Trophoblast cell (in vitro differentiated cells and primary cell): ENCODE measurements around the gene HOXB6.

Experiments used
- DNase-seq, 2 donors: peaks; one replicate each; pipeline ENCODE4 v3.0.0-alpha.2; 2016
- H2AFZ ChIP-seq: 2 replicates; pipeline ENCODE4 v1.6.1; 2013; ENCODE audit warnings: low read length, moderate library complexity, mild to moderate bottlenecking; ENCODE audit not compliant: insufficient read depth, poor library complexity
- H2AK5ac ChIP-seq: 2 replicates; pipeline ENCODE4 v1.6.1; 2013; ENCODE audit warnings: mild to moderate bottlenecking, low read length
- H2BK120ac ChIP-seq: 2 replicates; pipeline ENCODE4 v1.6.1; 2013; ENCODE audit warnings: low read length, mild to moderate bottlenecking, moderate library complexity; ENCODE audit not compliant: insufficient read depth, poor library complexity
- H2BK12ac ChIP-seq: 2 replicates; pipeline ENCODE4 v1.6.1; 2013; ENCODE audit warnings: mild to moderate bottlenecking, low read length, moderate library complexity
- H2BK5ac ChIP-seq: 2 replicates; pipeline ENCODE4 v1.6.1; 2013; ENCODE audit warnings: low read length, low read depth, moderate library complexity, mild to moderate bottlenecking; ENCODE audit not compliant: poor library complexity
- H3K14ac ChIP-seq: 2 replicates; pipeline ENCODE4 v1.6.1; 2013; ENCODE audit warnings: mild to moderate bottlenecking, low read length
- H3K18ac ChIP-seq: 2 replicates; pipeline ENCODE4 v1.6.1; 2013; ENCODE audit warnings: mild to moderate bottlenecking, low read length
- H3K23ac ChIP-seq: 2 replicates; pipeline ENCODE4 v1.6.1; 2013; ENCODE audit warnings: low read length
- H3K27ac ChIP-seq: 2 replicates; pipeline ENCODE4 v1.5.1; 2013; ENCODE audit warnings: low read depth, mild to moderate bottlenecking, inconsistent platforms, low read length, moderate library complexity
- H3K27me3 ChIP-seq: 2 replicates; pipeline ENCODE4 v1.6.1; 2013; ENCODE audit warnings: inconsistent platforms, mild to moderate bottlenecking, low read length, moderate library complexity; ENCODE audit not compliant: insufficient read depth
- H3K36me3 ChIP-seq, 2 experiments: 1 replicate in 1 of 2; 2 replicates in 1 of 2; pipeline ENCODE4 v1.6.1; 2013; ENCODE audit warnings: low read length in 2 of 2, mild to moderate bottlenecking in 2 of 2, moderate library complexity in 1 of 2; ENCODE audit not compliant: insufficient read depth in 2 of 2, control insufficient read depth in 1 of 2
- H3K4ac ChIP-seq: 2 replicates; pipeline ENCODE4 v1.6.1; 2013; ENCODE audit warnings: low read depth, mild to moderate bottlenecking, low read length, moderate library complexity
- H3K4me1 ChIP-seq, 2 experiments: 1 replicate in 1 of 2; 2 replicates in 1 of 2; pipeline ENCODE4 v1.6.1; 2013; ENCODE audit warnings: low read length in 2 of 2, mild to moderate bottlenecking in 2 of 2, moderate library complexity in 1 of 2; ENCODE audit not compliant: insufficient read depth in 2 of 2, control insufficient read depth in 1 of 2
- H3K4me2 ChIP-seq: 2 replicates; pipeline ENCODE4 v1.6.1; 2013; ENCODE audit warnings: inconsistent platforms, mild to moderate bottlenecking, low read length, moderate library complexity
- H3K4me3 ChIP-seq: 2 replicates; pipeline ENCODE4 v1.5.1; 2013; ENCODE audit warnings: mild to moderate bottlenecking, low read depth, low read length, inconsistent platforms
- H3K79me1 ChIP-seq: one replicate; pipeline ENCODE4 v1.6.1; 2013; ENCODE audit warnings: low read length
- H3K79me2 ChIP-seq: 2 replicates; pipeline ENCODE4 v1.6.1; 2013; ENCODE audit warnings: low read length, mild to moderate bottlenecking; ENCODE audit not compliant: control insufficient read depth, insufficient read depth, poor library complexity
- H3K9ac ChIP-seq: 2 replicates; pipeline ENCODE4 v1.6.1; 2013; ENCODE audit warnings: mild to moderate bottlenecking, low read length
- H3K9me3 ChIP-seq: 2 replicates; pipeline ENCODE4 v1.6.1; 2013; ENCODE audit warnings: low read depth, mild to moderate bottlenecking, control low read depth, inconsistent platforms, low read length; ENCODE audit not compliant: insufficient read depth
- H4K12ac ChIP-seq: 2 replicates; pipeline ENCODE4 v1.6.1; 2013; ENCODE audit warnings: low read depth, mild to moderate bottlenecking, low read length, moderate library complexity
- H4K8ac ChIP-seq: 2 replicates; pipeline ENCODE4 v1.6.1; 2013; ENCODE audit warnings: low read depth, mild to moderate bottlenecking, low read length, moderate library complexity
- H4K91ac ChIP-seq: one replicate; pipeline ENCODE4 v1.6.1; 2013; ENCODE audit warnings: low read depth, mild to moderate bottlenecking, low read length, moderate library complexity
- WGBS: extraction: QIAGEN DNeasy Blood & Tissue Kit; methylation state at CpG from one replicate; pipeline ENCODE4 v1.1.7; 2013; ENCODE audit warnings: missing lambda C conversion rate; ENCODE audit not compliant: insufficient read length, insufficient coverage; ENCODE audit errors: extremely low coverage; 5-methylcytosine and 5-hydroxymethylcytosine counted together

HOXB6 gene

DNA sequence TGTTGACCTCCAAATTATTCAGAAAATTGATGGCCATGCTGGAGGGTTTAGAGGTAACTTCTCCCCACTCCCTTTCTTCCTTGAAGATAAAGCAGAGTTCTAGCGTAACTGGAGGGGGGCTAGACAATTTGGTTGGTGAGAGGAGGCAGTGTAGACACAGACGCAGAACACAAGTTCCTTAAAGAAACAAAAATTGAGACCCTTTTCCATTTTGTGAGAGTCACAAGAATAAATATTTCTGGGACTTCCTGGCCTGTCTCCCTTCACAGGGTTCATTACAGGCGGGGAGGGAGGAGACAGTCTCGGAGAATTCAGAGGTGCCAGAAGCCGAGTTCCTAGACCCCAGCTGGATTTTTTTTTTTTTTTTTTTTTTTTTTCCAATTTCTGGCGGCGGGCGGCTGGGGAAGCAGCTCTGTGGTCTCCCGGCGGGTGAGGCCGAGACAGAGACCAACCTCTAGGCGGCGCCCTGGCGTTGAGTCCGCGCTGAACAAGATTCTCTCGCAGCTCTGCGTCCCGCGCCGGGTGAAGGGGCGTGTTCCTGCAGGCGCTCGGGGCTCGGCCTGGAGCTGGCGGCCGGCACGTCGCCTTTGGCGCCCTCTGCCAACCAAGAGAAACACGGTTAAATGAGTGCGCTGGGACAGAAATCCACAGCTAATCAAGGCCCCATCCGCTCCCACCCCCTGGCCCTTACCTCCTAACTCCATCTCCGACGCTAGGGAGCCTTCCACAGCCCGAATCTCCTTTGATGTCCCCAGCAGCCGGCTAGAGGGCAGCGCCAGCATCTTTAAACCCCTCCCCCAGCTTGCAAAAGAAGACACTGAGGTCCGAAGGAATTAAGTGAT is 31.6 kb upstream of the HOXB6 start:
- WGBS = no CpG with 5 or more reads among the region's 39 CpGs
- Histone ChIP-seq H2AK5ac (no peak overlapping the region), H3K79me2 (no peaks in the 10 kb centered on the region)

DNA sequence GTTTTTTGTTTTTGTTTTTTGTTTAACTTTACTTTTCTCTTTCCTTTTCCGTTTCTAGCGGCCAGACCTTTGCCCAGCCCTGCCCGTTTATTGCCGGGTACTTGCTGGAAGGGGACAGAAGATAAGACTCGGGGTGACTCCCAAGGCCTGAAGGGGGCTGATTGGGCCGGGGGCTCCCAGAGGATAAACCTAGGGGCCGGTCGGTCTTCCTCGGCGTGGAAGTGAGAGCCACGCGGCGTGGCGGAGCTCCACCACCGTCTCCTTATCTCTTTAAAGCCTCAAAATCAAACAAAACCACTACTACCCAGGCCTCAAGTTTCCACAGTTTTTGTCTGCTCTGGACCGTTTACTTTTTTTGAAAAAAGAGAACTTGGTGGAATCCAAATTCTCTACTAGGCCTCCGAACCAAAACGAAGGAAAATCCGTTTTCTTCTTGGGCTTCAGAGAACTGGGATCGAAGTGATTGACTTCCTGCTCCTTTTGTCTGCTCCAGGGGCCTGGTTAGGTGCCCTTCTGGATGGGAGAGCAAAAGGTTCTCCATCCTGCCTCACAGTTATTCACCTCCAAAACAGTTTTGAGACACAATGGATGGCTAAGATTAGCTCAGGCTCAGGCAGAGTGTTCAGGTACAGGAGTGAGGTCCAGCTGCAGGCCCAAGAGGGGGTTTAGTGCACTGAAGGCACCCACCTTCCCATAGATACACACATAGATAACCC is 29.9 kb upstream of the HOXB6 start:
- no peak overlapping the region for H4K91ac ChIP-seq
- no peak overlapping the region for H3K4me3 ChIP-seq
- H3K9me3 ChIP-seq = peaks cover 4% of the 10 kb centered on the region
- H3K27me3 ChIP-seq = peaks cover 85% of the 10 kb centered on the region
- H4K12ac ChIP-seq = no peak overlapping the region
- no peak overlapping the region for H3K4me2 ChIP-seq
- no peak overlapping the region for H4K8ac ChIP-seq
- no peak overlapping the region for H2AK5ac ChIP-seq
- peaks cover 0 to 2% of the 10 kb centered on the region in 2 experiments for H3K36me3 ChIP-seq
- no peak overlapping the region for H3K4ac ChIP-seq
- no peak overlapping the region for H2BK120ac ChIP-seq
- H2BK12ac ChIP-seq = no peak overlapping the region
- peaks cover 0 to 6% of the 10 kb centered on the region in 2 experiments for H3K4me1 ChIP-seq
- H2AFZ ChIP-seq = no peak overlapping the region
- no peak overlapping the region for H3K18ac ChIP-seq
- H3K79me1 ChIP-seq = no peaks in the 10 kb centered on the region
- H3K27ac ChIP-seq = no peak overlapping the region
- H3K23ac ChIP-seq = no peak overlapping the region
- no CpG with 5 or more reads among the region's 20 CpGs for WGBS
- no peak overlapping the region for H3K14ac ChIP-seq
- no peaks in the 10 kb centered on the region for H3K79me2 ChIP-seq
- no peak for DNase-seq
- H2BK5ac ChIP-seq = no peak overlapping the region
- no peak overlapping the region for H3K9ac ChIP-seq

More for the DNA sequence above, 31.6 kb upstream of the HOXB6 start:
- Histone ChIP-seq H3K4me2 (peak overlapping the region; percentile 30), H2AFZ (no peak overlapping the region), H3K4me3 (no peak overlapping the region), H3K23ac (no peak overlapping the region), H4K91ac (no peak overlapping the region), H4K12ac (no peak overlapping the region), H3K4me1 (peaks cover 0 to 6% of the 10 kb centered on the region in 2 experiments), H2BK120ac (no peak overlapping the region), H4K8ac (no peak overlapping the region), H3K27ac (no peak overlapping the region), H2BK5ac (no peak overlapping the region), H3K79me1 (no peaks in the 10 kb centered on the region), H3K14ac (no peak overlapping the region), H3K27me3 (peaks cover 85% of the 10 kb centered on the region), H3K9me3 (peaks cover 4% of the 10 kb centered on the region), H2BK12ac (no peak overlapping the region), H3K18ac (no peak overlapping the region), H3K9ac (no peak overlapping the region), H3K36me3 (peaks cover 0 to 2% of the 10 kb centered on the region in 2 experiments), H3K4ac (no peak overlapping the region)
- peak; percentile 77 to 85 for DNase-seq

DNA sequence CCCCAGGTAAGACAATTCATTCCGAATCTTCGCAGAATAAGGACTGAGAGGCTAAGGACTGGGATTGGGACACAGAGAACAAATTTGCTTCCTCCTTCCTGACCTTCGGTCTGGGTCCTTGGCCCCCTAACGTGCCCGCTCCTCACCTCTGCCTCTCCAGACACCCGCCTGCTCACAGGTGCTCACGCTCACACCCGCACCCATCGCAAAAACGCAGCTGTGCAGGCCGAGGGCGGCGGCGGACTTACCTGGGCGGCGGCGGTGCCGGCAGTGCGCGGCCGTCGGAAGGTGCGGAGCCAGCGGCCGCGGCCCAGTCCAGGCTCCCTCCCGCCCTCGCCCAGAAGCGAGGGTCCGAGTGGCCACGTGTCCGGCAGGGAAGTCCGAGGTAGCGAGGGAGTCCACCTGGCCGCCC is 28.5 kb upstream of the HOXB6 start:
- Histone ChIP-seq H2BK120ac (no peak overlapping the region), H2AK5ac (no peak overlapping the region), H3K27ac (no peak overlapping the region), H3K23ac (no peak overlapping the region), H4K8ac (no peak overlapping the region), H2BK5ac (no peak overlapping the region), H3K9me3 (peaks cover 6% of the 10 kb centered on the region), H3K14ac (no peak overlapping the region), H4K12ac (no peak overlapping the region), H3K36me3 (peaks cover 0 to 2% of the 10 kb centered on the region in 2 experiments), H2AFZ (no peak overlapping the region), H3K18ac (no peak overlapping the region), H3K79me2 (no peaks in the 10 kb centered on the region), H2BK12ac (no peak overlapping the region), H3K27me3 (peaks cover 86% of the 10 kb centered on the region), H3K4me3 (peak overlapping the region; percentile 16), H3K4ac (no peak overlapping the region), H4K91ac (no peak overlapping the region), H3K4me2 (peak overlapping the region; percentile 29), H3K79me1 (no peaks in the 10 kb centered on the region), H3K4me1 (peaks cover 0 to 6% of the 10 kb centered on the region in 2 experiments), H3K9ac (no peak overlapping the region)
- DNase-seq = no peak
- no CpG with 5 or more reads among the region's 35 CpGs for WGBS

DNA sequence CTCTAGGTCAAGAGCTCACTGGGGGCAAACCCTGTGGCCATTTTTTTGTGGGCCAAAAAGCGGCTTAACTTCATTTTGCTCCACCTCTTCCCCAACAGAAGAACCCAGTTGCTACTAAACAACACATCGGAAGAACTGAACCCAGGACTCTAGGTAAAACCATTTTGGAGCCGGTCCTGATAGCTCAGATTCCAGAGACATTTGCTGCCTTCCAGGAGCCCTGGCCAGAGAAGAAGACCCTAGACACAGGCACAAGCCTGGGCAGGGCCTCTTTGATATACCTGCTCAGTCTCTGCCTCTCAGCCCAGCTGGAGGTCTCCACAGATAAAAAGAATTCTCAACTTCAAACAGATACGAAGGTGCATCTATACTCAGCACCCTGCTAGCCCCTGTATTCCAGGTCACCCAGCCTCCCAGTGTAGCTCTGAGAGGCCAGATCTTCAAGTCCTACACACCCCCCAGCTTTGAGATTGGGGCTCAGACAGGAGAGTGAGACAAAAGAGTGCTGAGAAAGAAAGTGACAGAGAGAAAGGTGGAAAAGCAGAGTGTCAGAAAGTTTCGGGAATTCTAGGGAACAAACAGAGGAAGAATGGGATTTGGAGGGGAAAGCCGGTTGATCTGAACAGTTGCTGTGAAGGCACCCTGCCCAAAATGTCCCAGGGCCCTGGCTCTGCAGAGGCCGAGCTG is 27.9 kb upstream of the HOXB6 start:
- H3K27ac ChIP-seq = no peak overlapping the region
- no peak overlapping the region for H2AFZ ChIP-seq
- H3K4me1 ChIP-seq = peaks cover 0 to 6% of the 10 kb centered on the region in 2 experiments
- no peak overlapping the region for H2BK12ac ChIP-seq
- H3K9ac ChIP-seq = no peak overlapping the region
- H3K4me3 ChIP-seq = no peak overlapping the region
- H4K12ac ChIP-seq = no peak overlapping the region
- peaks cover 0 to 2% of the 10 kb centered on the region in 2 experiments for H3K36me3 ChIP-seq
- no peak overlapping the region for H3K23ac ChIP-seq
- no peak overlapping the region for H3K4ac ChIP-seq
- no peak overlapping the region for H2BK5ac ChIP-seq
- no peak overlapping the region for H3K4me2 ChIP-seq
- no peaks in the 10 kb centered on the region for H3K79me2 ChIP-seq
- no peak overlapping the region for H3K18ac ChIP-seq
- H3K79me1 ChIP-seq = no peaks in the 10 kb centered on the region
- peaks cover 6% of the 10 kb centered on the region for H3K9me3 ChIP-seq
- H2BK120ac ChIP-seq = no peak overlapping the region
- H4K91ac ChIP-seq = no peak overlapping the region
- no peak overlapping the region for H3K14ac ChIP-seq
- DNase-seq = no peak
- WGBS = no CpG with 5 or more reads among the region's 7 CpGs
- no peak overlapping the region for H2AK5ac ChIP-seq
- H4K8ac ChIP-seq = no peak overlapping the region
- peaks cover 88% of the 10 kb centered on the region for H3K27me3 ChIP-seq
